ENCODE measurements around the gene PALM3.
"Not testable (repeated sequence)": the region's sequence is repeated elsewhere in the genome, so short reads cannot be mapped to it uniquely, and the experiment has no call there.

PALM3 gene

DNA sequence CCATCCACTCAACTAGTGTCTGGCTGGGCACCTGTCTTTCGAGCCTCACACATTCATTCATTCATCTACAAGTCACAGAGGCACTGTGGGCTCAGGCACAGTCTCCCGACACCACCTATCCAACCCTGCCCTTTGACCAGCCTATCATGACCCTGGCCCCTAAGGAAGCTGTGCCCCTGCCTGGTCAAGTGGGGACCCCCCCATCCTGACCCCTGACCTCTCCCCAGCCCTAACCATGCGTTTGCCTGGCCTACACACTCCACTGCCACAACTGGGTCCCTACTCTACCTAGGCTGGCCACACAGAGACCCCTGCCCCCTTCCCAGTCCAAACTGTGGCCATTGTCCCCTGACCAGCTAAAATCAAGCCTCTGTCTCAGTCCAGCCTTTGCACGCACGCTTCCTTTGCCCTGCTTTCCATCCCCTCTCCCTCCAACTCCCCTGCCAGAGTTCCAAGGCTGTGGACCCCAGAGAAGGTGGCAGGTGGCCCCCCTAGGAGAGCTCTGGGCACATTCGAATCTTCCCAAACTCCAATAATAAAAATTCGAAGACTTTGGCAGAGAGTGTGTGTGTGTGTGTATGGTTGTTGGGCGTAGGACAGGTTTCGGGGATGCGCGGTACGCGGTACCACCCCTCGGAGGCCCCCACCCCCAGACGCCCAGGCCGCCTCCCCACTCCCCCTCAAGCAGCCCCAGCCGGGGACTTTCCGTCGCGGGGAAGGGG lies 30.7 kb downstream of the PALM3 start:
- no peak for DNase-seq

DNA sequence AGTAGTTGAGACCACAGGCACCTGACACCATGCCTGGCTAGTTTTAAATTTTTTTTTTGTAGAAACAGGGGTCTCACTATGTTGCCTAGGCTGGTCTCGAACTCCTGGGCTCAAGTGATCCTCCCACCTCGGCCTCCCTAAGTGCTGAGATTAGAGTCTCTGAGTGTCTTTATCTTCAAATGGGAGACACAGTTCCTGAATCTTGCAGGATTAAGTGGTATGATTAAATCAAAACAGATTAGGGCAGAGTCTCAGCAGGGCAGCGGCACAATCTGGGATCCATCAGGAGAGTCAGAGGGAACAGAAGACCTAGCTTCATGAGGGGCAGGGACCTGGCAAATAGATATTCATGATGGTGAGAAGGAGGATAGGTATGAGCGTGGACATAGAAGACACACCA lies 33.0 kb downstream of the PALM3 start:
- DNase-seq, result no peak

DNA sequence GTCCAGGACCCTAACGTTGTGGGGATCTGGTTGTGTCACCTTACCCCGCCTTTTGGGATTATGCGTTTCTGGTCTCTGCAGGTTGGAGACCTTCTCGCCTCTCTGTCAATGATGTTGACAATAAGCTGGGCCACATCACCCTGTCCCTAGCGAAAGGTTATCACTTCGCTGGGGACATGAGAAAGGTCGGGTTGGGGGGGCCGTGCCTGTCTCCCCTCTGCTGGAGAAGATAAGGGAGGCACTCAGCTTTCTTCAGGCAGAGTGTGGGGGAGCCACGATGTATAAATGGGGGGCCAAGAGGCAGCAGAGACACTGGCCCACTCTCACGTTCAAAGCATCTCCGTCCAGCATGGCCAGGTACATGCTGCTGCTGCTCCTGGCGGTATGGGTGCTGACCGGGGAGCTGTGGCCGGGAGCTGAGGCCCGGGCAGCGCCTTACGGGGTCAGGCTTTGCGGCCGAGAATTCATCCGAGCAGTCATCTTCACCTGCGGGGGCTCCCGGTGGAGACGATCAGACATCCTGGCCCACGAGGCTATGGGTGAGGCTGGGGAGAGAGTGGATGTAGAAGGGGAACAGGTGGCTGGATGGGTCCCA lies 33.9 kb downstream of the PALM3 start, which contains the start of gene RLN3:
TSS of gene RLN3 (plus strand) at position 293 of the 595 bp plus-strand sequence. CDS start at position 350, 57 bp downstream.
- DNase-seq, result no peak

DNA sequence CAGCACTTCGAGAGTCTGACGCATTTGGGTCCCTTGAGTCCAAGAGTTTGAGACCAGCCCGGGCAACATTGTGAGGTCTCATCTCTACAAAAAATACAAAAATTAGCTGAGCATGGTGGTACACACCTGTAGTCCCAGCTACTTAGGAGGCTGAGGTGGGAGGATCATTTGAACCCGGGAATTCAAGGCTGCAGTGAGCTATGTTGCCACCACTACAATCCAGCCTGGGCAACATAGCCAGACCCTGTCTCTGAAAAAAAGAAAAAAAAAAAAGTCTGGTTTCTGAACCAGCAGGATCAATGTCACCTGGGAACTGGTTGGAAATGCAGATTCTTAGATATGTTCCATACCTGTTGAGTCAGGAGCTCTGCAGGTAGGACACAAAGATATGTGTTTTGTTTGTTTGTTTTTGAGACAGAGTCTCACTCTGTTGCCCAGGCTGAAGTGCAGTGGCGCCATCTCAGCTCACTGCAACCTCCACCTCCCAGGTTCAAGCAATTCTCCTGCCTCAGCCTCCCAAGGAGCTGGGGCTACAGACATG lies 35.2 kb downstream of the PALM3 start:
- DNase-seq, result not testable (repeated sequence)

DNA sequence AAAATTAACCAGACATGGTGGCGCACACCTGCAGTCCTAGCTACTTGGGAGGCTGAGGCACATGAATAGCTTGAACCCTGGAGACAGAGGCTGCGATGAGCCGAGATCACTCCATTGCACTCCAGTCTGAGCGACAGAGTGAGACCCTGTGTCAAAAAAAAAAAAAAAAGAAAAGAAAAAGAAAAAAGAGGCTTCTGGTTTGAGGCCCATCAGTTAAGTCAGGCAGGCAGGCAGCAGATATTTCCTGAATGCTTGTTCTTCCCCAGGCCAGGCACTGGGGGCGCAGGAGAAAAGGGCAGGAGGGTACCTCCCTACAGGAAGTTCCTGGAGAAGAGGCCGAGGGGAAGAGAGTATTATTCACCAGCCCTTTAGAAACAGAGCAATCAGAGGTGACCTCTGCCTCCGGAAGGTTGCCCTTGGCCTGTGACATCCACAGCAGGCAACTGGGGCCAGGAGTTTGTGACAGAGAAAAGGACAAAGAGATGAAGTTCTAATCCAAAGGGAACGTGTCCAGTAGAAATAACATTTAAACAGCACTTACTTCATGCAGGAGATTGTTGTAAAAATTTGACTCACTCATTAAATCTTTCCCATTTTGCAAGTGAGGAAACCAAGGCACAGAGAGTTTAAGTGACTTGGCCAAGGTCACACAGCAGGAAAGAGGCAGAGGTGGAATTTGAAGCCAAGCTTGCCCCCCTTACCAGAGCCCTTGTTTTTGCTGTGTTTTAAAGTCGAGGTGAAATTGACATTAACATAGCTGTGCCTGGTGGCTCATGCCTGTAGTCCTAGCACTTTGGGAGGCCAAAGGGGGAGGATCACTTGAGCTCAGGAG lies 38.3 kb downstream of the PALM3 start:
- DNase-seq, result no peak

DNA sequence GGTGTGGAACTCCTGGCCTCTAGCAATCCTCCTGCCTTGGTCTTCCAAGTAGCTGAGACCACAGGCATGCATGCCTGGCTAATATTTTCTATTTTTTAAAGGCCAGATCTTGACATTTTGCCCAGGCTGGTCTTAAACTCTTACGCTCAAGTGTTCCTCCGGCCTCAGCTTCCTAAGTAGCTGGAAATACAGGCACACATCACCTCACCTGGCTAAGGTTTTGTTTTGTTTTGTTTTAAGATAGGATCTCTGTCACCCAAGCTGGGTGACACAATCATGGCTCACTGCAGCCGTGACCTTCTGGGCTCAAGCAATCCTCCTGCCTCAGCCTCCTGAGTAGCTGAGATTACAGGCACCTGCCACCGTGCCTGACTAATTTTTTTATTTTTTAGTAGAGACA lies 39.4 kb downstream of the PALM3 start:
- DNase-seq, result no peak

DNA sequence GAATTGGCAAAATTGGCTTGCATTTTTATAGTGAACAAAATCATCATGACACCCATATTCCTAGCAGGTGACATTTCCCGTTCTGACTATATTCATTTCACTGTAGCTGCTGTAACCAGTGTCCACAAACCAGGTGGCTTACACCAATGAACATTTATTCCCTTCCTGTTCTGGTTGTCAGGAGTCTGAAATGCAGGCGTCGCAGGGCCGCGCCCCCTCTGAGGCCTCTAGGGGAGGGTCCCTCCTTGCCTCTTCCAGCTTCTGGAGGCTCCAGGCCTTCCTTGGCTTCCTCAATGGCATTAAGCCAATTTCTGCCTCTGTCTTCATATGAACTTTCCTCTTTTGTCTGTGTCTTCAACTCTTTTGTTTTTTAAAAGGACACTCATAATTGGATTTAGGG lies 40.4 kb downstream of the PALM3 start:
- DNase-seq, result no peak

DNA sequence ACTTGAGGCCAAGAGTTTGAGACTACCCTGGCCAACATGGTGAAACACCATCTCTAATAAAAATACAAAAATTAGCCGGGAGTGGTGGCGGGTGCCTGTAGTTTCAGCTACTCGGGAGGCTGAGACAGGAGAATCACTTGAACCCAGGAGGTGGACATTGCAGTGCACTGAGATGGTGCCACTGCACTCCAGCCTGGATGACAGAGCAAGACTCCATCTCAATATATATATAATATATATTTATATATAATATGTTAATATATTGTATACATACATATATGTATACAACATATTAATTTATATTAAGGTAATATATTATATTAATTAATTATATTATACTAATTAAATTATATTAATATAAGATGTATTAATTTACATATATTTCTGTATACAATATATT lies 42.1 kb downstream of the PALM3 start:
- DNase-seq, result not testable (repeated sequence)

DNA sequence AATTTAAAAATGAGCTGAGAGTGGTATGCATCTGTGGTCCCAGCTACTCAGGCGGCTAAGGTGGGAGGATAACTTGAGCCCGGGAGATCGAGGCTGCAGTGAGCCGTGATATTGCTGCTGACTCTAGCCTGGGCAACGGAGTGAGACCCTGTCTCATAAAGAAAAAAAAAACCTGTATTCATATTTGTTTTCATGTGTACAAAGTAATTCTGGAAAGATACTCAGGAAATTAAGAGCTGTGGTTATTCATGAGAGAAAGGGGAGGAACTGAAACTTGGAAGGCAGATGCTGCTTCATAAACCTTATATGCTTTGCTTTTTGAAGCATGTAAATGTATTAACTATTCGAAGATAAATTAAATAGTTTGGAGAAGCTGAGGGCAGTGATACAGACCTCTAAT lies 42.8 kb downstream of the PALM3 start:
- no peak for DNase-seq

DNA sequence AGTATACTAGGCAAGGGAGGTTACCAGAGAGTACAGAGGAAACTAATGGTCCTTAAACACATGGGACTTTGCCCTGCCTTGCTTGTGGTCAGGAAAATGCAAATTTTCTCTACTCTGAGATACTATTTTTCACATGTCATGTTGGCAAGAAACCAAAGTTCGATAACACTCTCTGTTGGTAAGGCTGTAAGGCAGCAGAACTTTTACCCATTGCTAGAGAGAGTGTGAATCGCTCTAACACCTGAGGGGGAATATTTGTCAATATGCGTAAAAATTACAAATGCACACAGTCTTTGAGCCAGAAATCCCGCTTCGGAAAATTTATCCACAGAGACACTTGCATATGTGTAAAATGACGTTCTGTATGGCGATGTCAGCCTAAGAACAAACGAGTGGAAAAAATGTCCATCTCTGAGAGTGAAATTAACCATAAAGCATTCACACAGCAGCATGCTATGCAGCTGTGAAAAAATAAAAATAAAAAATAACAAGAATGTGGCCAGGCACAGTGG lies 46.3 kb downstream of the PALM3 start:
- DNase-seq, result no peak

DNA sequence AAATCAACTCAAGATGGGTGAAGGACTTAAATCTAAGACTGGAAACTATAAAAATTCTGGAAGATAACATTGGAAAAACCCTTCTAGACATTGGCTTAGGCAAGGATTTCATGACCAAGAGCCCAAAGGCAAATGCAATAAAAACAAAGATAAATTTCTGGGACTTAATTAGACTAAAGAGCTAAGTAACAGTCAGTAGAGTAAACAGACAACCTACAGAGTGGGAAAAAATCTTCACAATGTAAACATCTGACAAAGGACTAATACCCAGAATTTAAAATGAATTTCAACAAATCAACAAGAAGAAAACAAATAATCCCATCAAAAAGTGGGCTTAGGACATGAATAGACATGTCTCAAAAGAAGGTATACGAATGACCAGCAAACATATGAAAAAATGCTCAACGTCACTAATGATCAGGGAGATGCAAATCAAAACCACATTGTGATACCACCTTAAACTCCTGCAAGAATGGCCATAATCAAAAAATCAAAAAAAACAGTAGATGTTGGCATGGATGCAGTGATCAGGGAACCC lies 49.4 kb downstream of the PALM3 start:
- no peak for DNase-seq

DNA sequence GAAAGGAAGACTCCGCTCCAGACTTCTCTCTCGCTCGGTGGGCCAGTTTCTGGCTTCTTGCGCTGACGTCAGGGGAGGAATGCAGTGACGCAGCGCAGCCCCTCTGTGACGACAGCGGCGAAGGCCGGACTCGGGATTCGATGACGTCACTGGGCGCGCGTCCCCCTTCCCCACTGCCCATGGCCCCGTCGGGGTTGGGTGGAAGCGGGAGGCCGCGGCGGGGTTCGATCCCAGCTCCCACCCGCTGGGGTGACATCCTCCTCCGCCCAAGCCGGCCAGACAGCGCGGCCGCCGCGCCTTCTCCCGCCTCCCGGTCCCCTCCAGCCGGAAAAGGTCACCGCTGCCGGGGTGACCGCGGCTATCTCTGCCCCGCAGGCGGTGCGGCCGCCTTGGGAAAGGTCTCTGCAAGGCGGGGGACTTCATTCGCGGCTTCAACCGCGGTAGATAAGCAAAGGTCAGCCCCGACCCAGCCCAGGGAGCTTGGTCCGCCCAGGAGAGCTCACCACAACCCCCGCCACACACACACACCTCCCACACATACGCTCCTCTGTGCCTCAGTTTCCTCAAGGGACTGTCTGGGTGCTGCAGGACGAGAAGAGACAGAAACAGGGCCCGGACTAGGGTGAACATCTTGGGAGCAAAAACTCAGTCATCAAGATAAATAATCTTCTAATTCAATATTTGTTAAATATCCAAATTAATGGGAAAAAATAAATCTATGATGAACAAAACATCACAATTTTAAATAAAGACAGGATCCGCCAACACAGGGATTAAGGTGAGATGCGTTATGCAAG lies 54.9 kb downstream of the PALM3 start:
- DNase-seq, result no peak

DNA sequence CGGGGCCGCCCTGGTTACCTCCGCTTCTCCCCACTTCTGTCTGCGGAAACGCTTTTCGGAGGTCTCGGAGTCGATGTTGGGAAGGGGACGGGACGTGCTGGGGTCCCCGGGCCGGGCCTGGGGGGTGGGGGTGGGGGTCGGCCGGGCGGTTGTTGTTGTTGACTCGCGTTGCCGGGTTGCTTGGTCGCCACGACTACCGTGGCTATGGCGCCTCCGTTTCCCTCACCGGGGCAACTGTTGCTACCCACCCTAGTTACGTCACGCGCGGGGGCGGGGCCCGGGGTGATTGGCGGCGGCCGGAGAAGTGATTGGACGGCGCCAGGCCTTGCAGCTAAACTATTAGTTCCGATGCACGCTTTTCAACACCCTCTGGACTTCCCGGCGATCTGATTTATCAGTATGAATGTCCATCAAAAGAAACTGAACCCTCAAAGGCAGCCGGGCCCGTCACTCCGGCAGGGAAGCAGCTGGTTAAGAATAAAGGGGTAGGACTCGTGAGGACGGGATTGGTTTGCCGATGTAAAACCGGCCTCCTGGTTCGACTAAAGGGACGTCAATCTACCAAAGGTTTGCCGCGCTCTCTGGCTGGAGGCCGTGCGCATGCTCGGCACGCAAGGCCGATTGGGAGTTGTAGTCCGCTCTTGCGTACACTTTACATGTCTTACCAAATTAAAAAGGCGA lies 55.7 kb downstream of the PALM3 start, which contains the start of gene RFX1:
TSS of gene RFX1 (minus strand) at position 236 of the 681 bp plus-strand sequence. CDS start 12,477 bp downstream, outside the sequence.
- DNase-seq, result peak; percentile 100

DNA sequence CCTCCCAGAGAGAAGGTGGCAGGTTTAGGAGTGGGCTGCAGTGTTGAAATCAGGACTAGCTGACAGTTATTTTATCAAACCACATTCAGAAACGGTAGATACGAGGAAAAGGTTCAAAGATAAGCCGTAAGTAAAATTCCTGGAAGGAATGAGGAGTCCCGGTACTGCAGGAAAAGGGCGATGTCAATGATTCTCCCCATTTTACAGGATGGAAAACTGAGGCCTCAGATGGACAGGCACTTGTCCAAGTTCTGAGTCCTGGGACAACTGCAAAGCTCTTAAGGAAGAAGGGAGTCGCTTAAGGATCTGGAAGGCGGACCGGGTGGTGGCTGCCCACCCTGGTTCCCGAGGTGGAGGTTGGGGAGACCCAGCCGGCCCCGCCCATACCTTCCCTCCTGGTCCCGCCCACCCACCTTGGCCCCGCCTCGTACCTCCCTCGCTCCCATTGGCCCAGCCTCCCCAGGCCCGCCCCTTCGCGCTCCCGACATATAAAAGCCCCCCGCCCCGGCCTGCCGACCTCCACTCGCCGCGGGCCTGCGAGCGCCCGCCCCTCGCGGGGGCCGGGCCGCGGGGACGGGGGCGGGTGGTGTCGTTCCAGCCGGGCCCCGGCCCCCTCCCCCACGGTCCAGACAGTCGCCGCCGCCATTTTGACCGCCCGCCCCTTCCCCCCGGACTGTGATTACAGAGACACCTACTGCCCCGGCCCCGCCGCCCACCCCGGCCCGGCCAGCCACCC lies 56.4 kb downstream of the PALM3 start:
- peak; percentile 54 for DNase-seq

DNA sequence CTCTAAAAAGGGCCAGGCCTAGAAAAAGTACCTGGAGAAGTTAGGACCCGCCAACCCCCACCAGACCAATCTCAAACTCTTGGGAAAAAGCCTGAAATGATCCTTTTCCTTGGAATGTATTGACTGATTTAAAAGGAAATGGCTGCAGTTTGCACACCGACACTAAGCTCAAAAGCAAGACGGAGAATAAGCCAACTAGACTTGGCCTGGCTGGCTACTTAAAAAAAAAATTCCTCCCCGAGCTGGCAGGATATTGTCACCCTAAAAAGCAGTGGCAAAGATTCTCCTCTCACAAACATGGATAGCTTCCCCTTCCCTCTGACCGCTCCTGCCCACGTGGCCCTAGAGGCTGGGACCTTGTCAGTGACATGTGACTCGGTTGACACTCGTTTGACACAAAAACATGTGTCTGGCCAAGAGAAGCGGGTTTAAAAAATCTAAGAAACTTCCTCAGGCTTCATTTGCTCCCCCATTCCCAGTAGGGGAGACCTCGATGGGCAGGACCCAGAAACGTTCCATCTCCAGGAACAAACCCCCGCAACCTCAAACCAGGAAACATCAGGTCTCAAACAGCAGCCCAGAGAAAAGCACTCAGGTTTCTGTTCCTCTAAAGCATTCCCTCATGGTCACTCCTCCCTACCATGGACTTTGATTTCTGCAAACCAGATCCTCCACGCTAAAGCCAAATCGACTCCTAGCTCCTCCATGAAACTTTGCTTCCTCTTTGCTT lies 57.1 kb downstream of the PALM3 start:
- DNase-seq, result no peak

Measured in NCI-H446 treated with DMSO at 0.1 percent for 48 hours (cell line).